ENCODE data around the gene KIF3C. TPM values are rescaled to one million over a fixed set of nuclear protein-coding genes. Genes with fewer than 3 reads are reported as not detected.
"Not testable (repeated sequence)": the region's sequence is repeated elsewhere in the genome, so short reads cannot be mapped to it uniquely, and the experiment has no call there.

The KIF3C gene
- total RNA-seq, 1 donor from 2014 or later, result 28.9 TPM

GRCh38 chr2:25999406-25999805, 17.1 kb upstream of the KIF3C start:
- DNase-seq (ENCODE audit: low read depth), result not testable (repeated sequence)

GRCh38 chr2:25998816-25999383, 16.6 kb upstream of the KIF3C start:
- not testable (repeated sequence) for DNase-seq (ENCODE audit: low read depth)

- no peak for DNase-seq (ENCODE audit: low read depth)
Observed at GRCh38 chr2:25996844-25997243, 14.5 kb upstream of the KIF3C start.

GRCh38 chr2:25994509-25994908, 12.2 kb upstream of the KIF3C start:
- DNase-seq (ENCODE audit: low read depth), result no peak

GRCh38 chr2:25993049-25993448, 10.8 kb upstream of the KIF3C start:
- no peak for DNase-seq (ENCODE audit: low read depth)

GRCh38 chr2:25992556-25992955, 10.3 kb upstream of the KIF3C start:
- DNase-seq (ENCODE audit: low read depth), result no peak

- no peak for DNase-seq (ENCODE audit: low read depth)
Observed at GRCh38 chr2:25991965-25992364, 9.7 kb upstream of the KIF3C start.

- no peak for DNase-seq (ENCODE audit: low read depth)
Observed at GRCh38 chr2:25989154-25989553, 6.9 kb upstream of the KIF3C start.

GRCh38 chr2:25988134-25988533, 5.8 kb upstream of the KIF3C start:
- no peak for DNase-seq (ENCODE audit: low read depth)

GRCh38 chr2:25983735-25984134, 1.4 kb upstream of the KIF3C start:
- peak; percentile 34 for DNase-seq (ENCODE audit: low read depth)

GRCh38 chr2:25982968-25983280, 627 bp upstream of the KIF3C start:
- no peak for DNase-seq (ENCODE audit: low read depth)

GRCh38 chr2:25981596-25982272, 563 bp downstream of the KIF3C start:
- no peak for DNase-seq (ENCODE audit: low read depth)

- no peak for DNase-seq (ENCODE audit: low read depth)
Observed at GRCh38 chr2:25980951-25981350, 1.3 kb downstream of the KIF3C start.

GRCh38 chr2:25980076-25980887, 2.0 kb downstream of the KIF3C start:
- no peak for DNase-seq (ENCODE audit: low read depth)

GRCh38 chr2:25979001-25979400, 3.3 kb downstream of the KIF3C start:
- no peak for DNase-seq (ENCODE audit: low read depth)

- DNase-seq (ENCODE audit: low read depth), result peak; percentile 90
Observed at GRCh38 chr2:25977768-25978167, 4.5 kb downstream of the KIF3C start.

GRCh38 chr2:25976983-25977741, 5.1 kb downstream of the KIF3C start:
- DNase-seq (ENCODE audit: low read depth), result peak; percentile 79

- no peak for DNase-seq (ENCODE audit: low read depth)
Observed at GRCh38 chr2:25972049-25972823, 10.1 kb downstream of the KIF3C start.

- DNase-seq (ENCODE audit: low read depth), result no peak
Observed at GRCh38 chr2:25971596-25971995, 10.7 kb downstream of the KIF3C start.

GRCh38 chr2:25966531-25967270, 15.6 kb downstream of the KIF3C start:
- no peak for DNase-seq (ENCODE audit: low read depth)

GRCh38 chr2:25964891-25965290, 17.4 kb downstream of the KIF3C start:
- DNase-seq (ENCODE audit: low read depth), result no peak
